ENCODE results near the gene PCIF1. TPM values are rescaled to one million over a fixed set of nuclear protein-coding genes. Genes with fewer than 3 reads are reported as not detected.

The PCIF1 gene
- total RNA-seq, 4 donors from 2014 or later: 32.1 to 51.2 (median 37.0) TPM

- Histone ChIP-seq H3K27me3 (no peaks in the 10 kb centered on the region), H3K36me3 (peaks cover 0 to 26% of the 10 kb centered on the region in 2 donors), H3K4me3 (no peak overlapping the region), H3K27ac (no peak overlapping the region), H3K9me3 (no peaks in the 10 kb centered on the region), H3K4me1 (no peaks in the 10 kb centered on the region)
- no peak for DNase-seq
- TF ChIP-seq POLR2A (IDR thresholded peaks at IDR 0.05) (no peak), CTCF (IDR thresholded peaks at IDR 0.05 in 4 of 5, conservative IDR thresholded peaks at IDR 0.05 in 1 of 5) (no peak)
- intact Hi-C loops (cut with DNase I; ENCODE audit: low total_unique reads): no loop called here
- in situ Hi-C loops (cut with MboI; ENCODE audit: low sequenced_read_pairs in 4 of 4): no loop called here
- ATAC-seq: no peak
These were observed 32.2 kb upstream of the PCIF1 start for GRCh38 chr20:45902199-45902701.

- H3K36me3 ChIP-seq: peaks cover 0 to under 1% of the 10 kb centered on the region in 2 donors
- H3K4me1 ChIP-seq: no peaks in the 10 kb centered on the region
- H3K27me3 ChIP-seq: no peaks in the 10 kb centered on the region
- intact Hi-C loops (cut with DNase I; ENCODE audit: low total_unique reads): no loop called here
- no peaks in the 10 kb centered on the region for H3K9me3 ChIP-seq
- no peak overlapping the region for H3K4me3 ChIP-seq
- DNase-seq (no peak), ATAC-seq (no peak)
- TF ChIP-seq CTCF (IDR thresholded peaks at IDR 0.05 in 4 of 5, conservative IDR thresholded peaks at IDR 0.05 in 1 of 5) (no peak), POLR2A (IDR thresholded peaks at IDR 0.05) (no peak)
- in situ Hi-C loops (cut with MboI; ENCODE audit: low sequenced_read_pairs in 4 of 4): no loop called here
- H3K27ac ChIP-seq: no peak overlapping the region
These were observed 29.6 kb upstream of the PCIF1 start for GRCh38 chr20:45904583-45905504.

- Histone ChIP-seq H3K36me3 (no peaks in the 10 kb centered on the region), H3K4me1 (no peaks in the 10 kb centered on the region), H3K27me3 (no peaks in the 10 kb centered on the region), H3K4me3 (no peak overlapping the region), H3K27ac (no peak overlapping the region), H3K9me3 (no peaks in the 10 kb centered on the region)
- intact Hi-C loops (cut with DNase I; ENCODE audit: low total_unique reads): no loop called here
- no peak for TF ChIP-seq CTCF (IDR thresholded peaks at IDR 0.05 in 4 of 5, conservative IDR thresholded peaks at IDR 0.05 in 1 of 5)
- TF ChIP-seq POLR2A (IDR thresholded peaks at IDR 0.05): no peak
- in situ Hi-C loops (cut with MboI; ENCODE audit: low sequenced_read_pairs in 4 of 4): no loop called here
- DNase-seq (no peak), ATAC-seq (no peak)
These were observed 28.9 kb upstream of the PCIF1 start for GRCh38 chr20:45905505-45906079.

GRCh38 chr20:45907219-45907948 lies 27.1 kb upstream of the PCIF1 start:
- intact Hi-C loops (cut with DNase I; ENCODE audit: low total_unique reads): no loop called here
- peaks cover 4 to 14% of the 10 kb centered on the region in 2 donors for H3K4me1 ChIP-seq
- no peak for DNase-seq
- in situ Hi-C loops (cut with MboI; ENCODE audit: low sequenced_read_pairs in 4 of 4): no loop called here
- peaks cover 13 to 15% (median 15%) of the 10 kb centered on the region in 3 donors for H3K27me3 ChIP-seq
- H3K4me3 ChIP-seq: no peak overlapping the region
- no peaks in the 10 kb centered on the region for H3K36me3 ChIP-seq
- H3K9me3 ChIP-seq: no peaks in the 10 kb centered on the region
- TF ChIP-seq CTCF (IDR thresholded peaks at IDR 0.05 in 4 of 5, conservative IDR thresholded peaks at IDR 0.05 in 1 of 5): no peak
- no peak for TF ChIP-seq POLR2A (IDR thresholded peaks at IDR 0.05)
- H3K27ac ChIP-seq: no peak overlapping the region
- ATAC-seq: no peak

Data from gastrocnemius medialis (tissue), 4 donors.